PC-9 (cell line): ENCODE data around the gene INAFM2. TPM values are rescaled to one million over a fixed set of nuclear protein-coding genes. Genes with fewer than 3 reads are reported as not detected.

Experiments used
- BruUV-seq: library from RNA; stranded (reverse); fragments of 400-500 nt; replicated peaks from 2 replicates; lab custom pipeline; 2021; lab: Mats Ljungman, UMichigan
- CTCF ChIA-PET: fragments of 300-600 bp; sonication (Branson Sonifier 250); formaldehyde crosslinking; loops from one replicate; lab custom pipeline; 2022; ENCODE audit warnings: antibody characterized with exemption; lab: Charles Lee
- POLR2A ChIA-PET: fragments of 300-600 bp; sonication (Branson Sonifier 250); formaldehyde crosslinking; loops from one replicate; lab custom pipeline; 2022; ENCODE audit warnings: antibody characterized with exemption; ENCODE audit not compliant: unreplicated experiment; lab: Charles Lee
- DNase-seq, 2 experiments: peaks; one replicate each; pipeline versions ENCODE4 v3.0.0 to v3.0.0-alpha.2; 2015 to 2022; ENCODE audit warnings: mixed read lengths in 1 of 2
- H2AFZ ChIP-seq: fragments of 200-600 bp; sonication (generic); 2 replicates; pipeline ENCODE4 v1.8.1; 2017; ENCODE audit warnings: antibody characterized with exemption
- H3F3A ChIP-seq: fragments of 200-600 bp; sonication (generic); 2 replicates; pipeline ENCODE4 v1.8.1; 2017; ENCODE audit warnings: antibody characterized with exemption, mild to moderate bottlenecking, low read depth; ENCODE audit not compliant: insufficient read depth
- H3K27ac ChIP-seq: fragments of 200-600 bp; sonication (generic); 2 replicates; pipeline ENCODE4 v1.6.1; 2016; ENCODE audit warnings: mixed run types
- H3K27me3 ChIP-seq: fragments of 200-600 bp; sonication (generic); 2 replicates; pipeline ENCODE4 v1.6.1; 2016; ENCODE audit warnings: low read depth, mixed run types; ENCODE audit not compliant: insufficient read depth
- H3K36me3 ChIP-seq: fragments of 200-600 bp; sonication (generic); 2 replicates; pipeline ENCODE4 v1.6.1; 2016; ENCODE audit warnings: low read depth, mixed run types
- H3K4me1 ChIP-seq: fragments of 200-600 bp; sonication (generic); replicated peaks from 2 replicates; pipeline ENCODE4 v1.6.1; 2016; ENCODE audit warnings: mixed run types; ENCODE audit not compliant: insufficient read depth
- H3K4me2 ChIP-seq: fragments of 200-600 bp; sonication (generic); 2 replicates; pipeline ENCODE4 v1.6.1; 2017; ENCODE audit warnings: mixed run types
- H3K4me3 ChIP-seq: fragments of 200-600 bp; sonication (generic); 2 replicates; pipeline ENCODE4 v1.6.1; 2016; ENCODE audit warnings: mixed run types
- H3K79me2 ChIP-seq: fragments of 200-600 bp; sonication (generic); 2 replicates; pipeline ENCODE4 v1.6.1; 2017; ENCODE audit warnings: low read depth, mixed run types
- H3K9me2 ChIP-seq: fragments of 200-600 bp; sonication (generic); 2 replicates; pipeline ENCODE4 v1.8.1; 2017; ENCODE audit warnings: mild to moderate bottlenecking; ENCODE audit not compliant: insufficient read depth
- H3K9me3 ChIP-seq: fragments of 200-600 bp; sonication (generic); 2 replicates; pipeline ENCODE4 v1.8.1; 2016; ENCODE audit warnings: low read depth; ENCODE audit not compliant: insufficient read depth
- H4K20me1 ChIP-seq: fragments of 200-600 bp; sonication (generic); 2 replicates; pipeline ENCODE4 v1.8.1; 2017; ENCODE audit not compliant: insufficient read depth
- EZH2 ChIP-seq: fragments of 200-600 bp; sonication (generic); IDR thresholded peaks from 2 replicates; pipeline ENCODE4 v1.8.0; 2017; ENCODE audit warnings: antibody characterized with exemption, low read depth
- intact Hi-C: fragments of 100-400 bp; cut with micrococcal nuclease; formaldehyde crosslinking; loops from one replicate; pipeline ENCODE4 v1.10.0; 2022; ENCODE audit not compliant: unreplicated experiment
- total RNA-seq: library from RNA; stranded (reverse); gene quantifications from 2 replicates; pipeline ENCODE4 v1.2.3, GENCODE V29; 2021
- TF ChIP-seq, protein P1 (sequence below): fragments of 200-600 bp; sonication (generic); conservative IDR thresholded peaks from 2 replicates; pipeline ENCODE4 v1.6.1; 2017; ENCODE audit warnings: mixed run types, antibody characterized with exemption, mild to moderate bottlenecking, moderate library complexity

INAFM2 gene
- total RNA-seq, 1 experiment from 2014 or later, result 2.4 TPM

DNA sequence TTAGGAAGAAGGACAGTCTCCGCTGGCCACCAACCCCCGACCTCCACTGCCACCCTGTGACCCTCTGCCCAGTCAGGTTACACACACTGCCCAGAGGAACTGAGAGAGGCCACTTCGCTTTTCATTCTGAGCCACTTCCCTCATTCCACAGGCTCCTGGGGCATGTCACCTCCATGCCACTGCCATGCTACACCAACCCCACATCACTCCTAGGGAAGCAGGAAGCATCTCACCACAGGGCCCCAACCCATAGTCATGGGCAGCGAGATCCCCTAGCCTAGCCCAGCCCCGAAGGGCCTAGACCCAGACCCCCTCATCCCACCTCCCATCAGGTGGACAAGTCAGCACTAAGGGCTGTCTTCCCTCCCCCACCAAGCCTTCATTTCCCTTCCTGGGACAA lies 17.1 kb upstream of the INAFM2 start:
- H2AFZ ChIP-seq, result no peak overlapping the region
- H3K4me1 ChIP-seq, result no peaks in the 10 kb centered on the region
- POLR2A ChIA-PET, result no interaction called here
- no peaks in the 10 kb centered on the region for H3F3A ChIP-seq
- H3K4me2 ChIP-seq, result no peak overlapping the region
- H3K9me3 ChIP-seq, result no peaks in the 10 kb centered on the region
- no peaks in the 10 kb centered on the region for H3K9me2 ChIP-seq
- intact Hi-C loops, result no loop called here
- CTCF ChIA-PET, result interaction anchor here (0.6 kb wide), 1 partner anchor 22 kb away, joined by 3 read pairs; no protein-coding TSS in a partner anchor
- no peak for DNase-seq
- TF ChIP-seq, protein P1, sequence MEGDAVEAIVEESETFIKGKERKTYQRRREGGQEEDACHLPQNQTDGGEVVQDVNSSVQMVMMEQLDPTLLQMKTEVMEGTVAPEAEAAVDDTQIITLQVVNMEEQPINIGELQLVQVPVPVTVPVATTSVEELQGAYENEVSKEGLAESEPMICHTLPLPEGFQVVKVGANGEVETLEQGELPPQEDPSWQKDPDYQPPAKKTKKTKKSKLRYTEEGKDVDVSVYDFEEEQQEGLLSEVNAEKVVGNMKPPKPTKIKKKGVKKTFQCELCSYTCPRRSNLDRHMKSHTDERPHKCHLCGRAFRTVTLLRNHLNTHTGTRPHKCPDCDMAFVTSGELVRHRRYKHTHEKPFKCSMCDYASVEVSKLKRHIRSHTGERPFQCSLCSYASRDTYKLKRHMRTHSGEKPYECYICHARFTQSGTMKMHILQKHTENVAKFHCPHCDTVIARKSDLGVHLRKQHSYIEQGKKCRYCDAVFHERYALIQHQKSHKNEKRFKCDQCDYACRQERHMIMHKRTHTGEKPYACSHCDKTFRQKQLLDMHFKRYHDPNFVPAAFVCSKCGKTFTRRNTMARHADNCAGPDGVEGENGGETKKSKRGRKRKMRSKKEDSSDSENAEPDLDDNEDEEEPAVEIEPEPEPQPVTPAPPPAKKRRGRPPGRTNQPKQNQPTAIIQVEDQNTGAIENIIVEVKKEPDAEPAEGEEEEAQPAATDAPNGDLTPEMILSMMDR, result no peak
- no peak for TF ChIP-seq EZH2
- no peak overlapping the region for H3K4me3 ChIP-seq
- no peaks in the 10 kb centered on the region for H3K36me3 ChIP-seq
- no TSS peak for BruUV-seq
- no peak overlapping the region for H3K27ac ChIP-seq
- H3K27me3 ChIP-seq, result no peaks in the 10 kb centered on the region
- H3K79me2 ChIP-seq, result no peaks in the 10 kb centered on the region
- H4K20me1 ChIP-seq, result no peaks in the 10 kb centered on the region

DNA sequence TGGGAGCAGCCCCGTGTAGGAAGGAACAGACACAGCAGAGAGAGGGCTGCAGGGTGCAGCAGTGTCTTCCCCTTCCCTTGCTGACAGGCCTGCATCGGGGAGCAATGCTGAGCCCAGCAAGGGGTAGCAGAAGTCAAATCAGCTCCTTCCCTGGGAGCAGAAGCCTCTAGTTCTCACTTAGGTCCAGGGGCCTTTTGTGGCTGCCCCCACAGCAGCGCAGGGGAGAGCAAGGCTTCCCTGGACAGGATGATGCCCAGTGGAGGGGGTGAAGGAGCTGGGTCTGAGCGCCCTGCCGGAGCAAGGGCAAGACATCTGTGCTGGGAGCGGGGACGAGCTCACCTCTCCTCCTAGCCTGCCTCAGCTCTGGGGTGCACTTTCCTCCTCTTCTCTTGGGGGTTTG lies 16.6 kb upstream of the INAFM2 start:
- Histone ChIP-seq H3K79me2 (no peaks in the 10 kb centered on the region), H4K20me1 (no peaks in the 10 kb centered on the region), H3K36me3 (no peaks in the 10 kb centered on the region), H3K4me2 (no peak overlapping the region), H3K4me1 (no peaks in the 10 kb centered on the region), H3K9me2 (no peaks in the 10 kb centered on the region), H3K4me3 (no peak overlapping the region), H3K9me3 (no peaks in the 10 kb centered on the region), H3K27ac (no peak overlapping the region), H3K27me3 (no peaks in the 10 kb centered on the region), H3F3A (no peaks in the 10 kb centered on the region), H2AFZ (no peak overlapping the region)
- TF ChIP-seq, protein P1, result no peak
- TF ChIP-seq EZH2, result no peak
- BruUV-seq, result no TSS peak
- ChIA-PET CTCF (interaction anchor here (0.6 kb wide), 1 partner anchor 23 kb away, joined by 3 read pairs; no protein-coding TSS in a partner anchor), POLR2A (no interaction called here)
- intact Hi-C loops, result no loop called here
- no peak for DNase-seq

DNA sequence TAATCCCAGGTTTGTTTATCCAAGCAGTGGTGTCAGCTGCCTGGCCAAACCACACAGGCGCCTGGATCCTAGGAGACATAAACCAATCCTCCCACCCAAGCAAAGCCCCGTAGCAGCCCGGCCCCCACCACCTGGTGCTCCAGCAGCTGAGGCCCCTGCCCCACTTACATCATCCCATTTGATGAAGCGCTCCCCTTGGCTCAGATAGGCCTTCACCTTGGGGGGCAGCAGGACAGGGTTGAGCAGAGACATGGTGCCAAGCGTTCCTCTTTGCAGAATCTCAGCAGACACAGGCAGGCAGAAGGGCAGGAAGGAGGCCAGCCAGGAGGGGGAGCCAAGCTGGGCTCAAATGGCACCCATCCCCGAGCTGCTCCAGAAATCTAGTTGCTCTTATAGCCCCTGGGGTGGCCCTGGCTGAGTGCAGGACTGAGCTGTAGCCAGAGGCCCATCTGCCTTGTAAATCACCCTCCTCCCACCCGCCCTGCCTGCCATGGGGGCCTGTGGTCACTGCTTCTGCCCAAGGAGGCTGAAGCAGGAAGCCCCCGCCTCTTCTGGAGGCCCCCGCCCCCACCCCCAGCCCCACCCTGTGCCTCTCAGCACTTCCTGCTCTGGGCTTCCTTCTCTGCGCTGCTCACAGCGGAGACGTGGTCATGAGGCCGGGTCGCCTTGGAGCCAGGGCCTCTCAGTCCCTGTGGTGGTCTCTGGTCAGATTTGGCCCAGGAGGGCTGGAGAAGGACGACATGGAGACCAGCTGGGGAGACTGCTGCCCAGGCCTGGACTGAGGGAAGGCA lies 15.9 kb upstream of the INAFM2 start, which contains the start of gene PLCB2:
Gene PLCB2 (minus strand): TSS at position 515 of the 791 bp plus-strand sequence. CDS start 263 bp downstream, at position 252.
- no peak within 1 kb of the TSS for H3K27ac ChIP-seq
- CTCF ChIA-PET, result no interaction called here
- H3K4me1 ChIP-seq, result no peaks in the 10 kb centered on the region
- TF ChIP-seq, protein P1, result no peak
- TF ChIP-seq EZH2, result no peak
- H3F3A ChIP-seq, result no peaks in the 10 kb centered on the region
- intact Hi-C loops, result no loop called here
- no peaks in the 10 kb centered on the region for H3K9me3 ChIP-seq
- no peaks in the 10 kb centered on the region for H3K9me2 ChIP-seq
- no peaks in the 10 kb centered on the region for H3K79me2 ChIP-seq
- no peaks in the 10 kb centered on the region for H4K20me1 ChIP-seq
- no peak for DNase-seq
- H3K4me3 ChIP-seq, result no peak within 1 kb of the TSS
- no peaks in the 10 kb centered on the region for H3K27me3 ChIP-seq
- BruUV-seq, result no TSS peak
- H3K36me3 ChIP-seq, result no peaks in the 10 kb centered on the region
- H2AFZ ChIP-seq, result no peak within 1 kb of the TSS
- POLR2A ChIA-PET, result no interaction called here
- no peak within 1 kb of the TSS for H3K4me2 ChIP-seq
